ENCODE measurements around the gene BEND3.

The BEND3 gene

DNA sequence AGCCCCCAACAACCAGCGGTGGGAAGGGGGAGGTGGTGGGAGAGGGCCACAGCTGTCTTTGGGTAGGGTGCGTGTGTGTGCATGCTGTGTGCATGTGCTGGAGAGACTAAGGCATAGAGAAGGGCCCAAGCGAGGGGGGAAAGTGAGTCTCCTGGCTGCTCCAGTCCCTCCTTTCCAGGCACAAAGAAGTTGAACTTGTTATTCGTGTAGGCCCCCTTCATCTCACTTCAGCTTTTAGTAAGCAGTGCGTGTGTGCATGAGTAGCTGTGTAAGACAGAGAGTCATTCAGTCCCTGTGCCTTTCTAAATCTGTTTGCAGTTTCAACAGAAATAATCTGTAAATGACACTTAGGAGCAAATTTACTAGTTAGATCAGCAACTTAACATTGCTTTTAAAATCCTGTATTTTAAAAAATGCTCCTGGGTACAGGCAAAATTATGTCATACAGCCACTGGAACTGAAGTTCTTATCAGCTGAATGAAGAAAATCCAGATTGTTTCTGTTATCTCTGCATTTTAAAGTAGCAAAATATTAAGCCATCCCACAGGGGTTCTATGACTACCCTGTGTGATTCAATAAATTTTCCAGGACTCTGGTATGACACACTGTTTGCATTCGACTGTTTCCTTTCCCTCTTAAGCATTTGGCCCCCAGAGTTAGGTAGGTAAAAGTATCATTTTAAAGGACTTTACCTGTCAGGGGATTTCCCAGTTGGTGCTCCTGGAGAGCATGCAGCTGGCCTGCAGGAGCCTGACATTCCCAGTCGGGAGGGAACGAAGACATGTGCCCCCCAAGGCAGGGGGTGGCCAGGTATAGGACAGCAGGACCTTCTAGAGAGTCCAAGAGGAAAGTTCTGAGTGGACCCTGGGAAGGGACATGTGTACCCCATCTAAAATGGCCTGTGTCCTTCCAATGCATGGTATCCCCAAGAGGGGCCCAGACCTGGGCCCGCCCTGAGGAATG, 48.3 kb downstream of the BEND3 start:
- no peak for TF ChIP-seq ZFX (IDR thresholded peaks at IDR 0.05)
- no peak for TF ChIP-seq CTCF (conservative IDR thresholded peaks at IDR 0.05)
- H3K27ac ChIP-seq, result no peak overlapping the region

DNA sequence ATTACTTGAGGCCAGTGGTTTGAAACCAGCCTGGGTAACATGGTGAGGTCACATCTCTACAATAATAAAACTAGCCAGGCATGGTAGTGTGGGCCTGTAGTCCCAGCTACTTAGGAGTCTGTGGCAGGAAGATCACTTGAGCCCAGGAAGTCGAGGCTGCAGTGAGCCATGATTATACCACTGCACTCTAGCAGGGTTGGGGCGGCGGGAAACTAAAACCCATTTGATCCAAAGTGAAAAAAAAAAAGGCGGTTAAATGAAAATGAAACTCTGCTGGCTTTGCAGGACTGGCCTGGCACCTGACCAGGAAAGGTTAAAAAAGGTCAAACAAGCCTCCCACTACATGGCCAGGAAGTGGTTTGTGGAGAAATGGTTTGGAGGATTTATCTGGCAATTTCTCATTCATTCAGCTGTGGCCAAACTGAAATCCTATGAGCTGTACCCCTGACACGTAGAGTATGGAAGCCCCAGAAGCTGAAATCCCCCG, 50.7 kb downstream of the BEND3 start:
- TF ChIP-seq CTCF (conservative IDR thresholded peaks at IDR 0.05) (no peak), ZFX (IDR thresholded peaks at IDR 0.05) (no peak)
- H3K27ac ChIP-seq, result no peak overlapping the region

DNA sequence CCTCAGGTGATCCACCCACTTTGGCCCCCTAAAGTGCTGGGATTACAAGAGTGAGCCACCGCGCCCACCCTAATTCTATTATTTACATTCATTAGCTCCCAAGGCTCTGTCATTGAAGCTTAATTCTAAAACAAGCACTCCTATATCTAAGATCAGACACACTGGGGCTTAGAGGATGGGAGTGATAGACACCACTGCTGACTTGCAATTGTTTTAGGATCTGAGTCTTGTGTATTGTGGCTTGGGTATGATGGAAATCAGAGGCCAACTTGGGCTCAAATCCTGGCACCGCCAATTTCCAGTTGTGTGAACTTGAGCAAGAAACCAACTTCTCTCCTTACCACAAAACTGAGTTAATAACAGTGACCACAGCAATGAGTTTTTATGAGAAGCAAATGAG, 52.6 kb downstream of the BEND3 start:
- TF ChIP-seq CTCF (conservative IDR thresholded peaks at IDR 0.05) (no peak), ZFX (IDR thresholded peaks at IDR 0.05) (no peak)
- no peak overlapping the region for H3K27ac ChIP-seq

DNA sequence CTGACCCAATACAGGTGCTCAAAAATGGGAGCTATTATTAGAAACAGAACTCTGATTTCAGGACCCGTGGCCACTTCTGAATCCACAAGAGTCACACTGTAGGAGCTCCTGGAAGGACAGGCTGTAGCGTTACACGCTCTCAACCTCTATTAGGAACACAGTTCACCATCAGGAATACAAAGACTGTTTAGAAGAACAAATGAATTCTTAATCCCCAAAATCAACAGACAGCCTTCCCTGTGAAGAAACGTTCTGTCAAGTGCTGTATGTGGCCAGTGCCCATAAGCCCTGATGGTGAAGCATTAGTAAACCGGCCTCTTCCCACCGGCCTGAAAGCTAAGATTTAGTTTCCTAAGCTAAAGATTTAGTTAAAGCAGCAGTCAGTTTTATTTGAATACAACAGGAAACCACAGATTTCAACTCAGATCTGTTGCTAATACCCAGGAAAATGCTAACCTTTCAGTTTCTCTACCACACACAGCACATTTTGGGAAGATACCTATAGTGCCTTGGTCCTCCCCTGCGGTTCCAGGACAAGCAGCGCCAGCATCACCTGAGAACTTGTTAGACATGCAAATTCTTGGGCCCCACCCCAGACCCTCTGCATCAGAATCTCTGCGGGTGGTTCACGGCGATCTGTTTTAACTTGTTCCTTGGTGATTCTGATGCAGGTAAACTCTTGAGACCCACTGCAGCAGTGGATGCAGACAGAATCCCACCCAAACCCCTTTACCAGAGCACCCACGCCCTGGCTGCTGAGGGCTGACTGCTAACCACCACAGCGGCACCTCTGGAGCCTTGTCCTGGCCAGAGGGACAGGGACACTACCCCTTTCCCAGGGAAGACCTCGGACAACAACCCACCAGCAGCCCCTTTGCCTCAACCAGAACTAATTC, 53.9 kb downstream of the BEND3 start:
- no peak for TF ChIP-seq CTCF (conservative IDR thresholded peaks at IDR 0.05)
- no peak for TF ChIP-seq ZFX (IDR thresholded peaks at IDR 0.05)
- no peak overlapping the region for H3K27ac ChIP-seq

GRCh38 chr6:107060704-107061103, 54.6 kb downstream of the BEND3 start:
- no peak for TF ChIP-seq CTCF (conservative IDR thresholded peaks at IDR 0.05)
- no peak for TF ChIP-seq ZFX (IDR thresholded peaks at IDR 0.05)
- H3K27ac ChIP-seq, result no peak overlapping the region

DNA sequence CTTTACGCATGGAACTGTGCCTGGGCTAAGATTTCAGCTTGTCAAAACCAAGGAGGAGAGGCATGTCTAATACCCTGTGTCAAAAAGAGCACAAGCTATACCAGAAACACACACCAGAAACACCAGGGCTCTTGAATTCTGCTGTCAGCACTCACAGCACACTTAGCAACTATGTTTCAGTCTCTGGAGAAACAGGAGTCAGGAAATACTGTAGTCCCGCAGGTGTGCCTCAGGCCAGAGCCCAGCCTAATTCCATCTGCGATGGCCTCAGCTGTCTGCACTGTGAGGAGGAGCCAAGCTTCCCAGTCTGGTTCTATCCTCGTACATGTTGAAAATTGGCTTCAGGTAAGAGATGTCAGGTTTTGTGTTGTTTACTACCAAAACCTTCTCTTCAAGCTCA, 55.7 kb downstream of the BEND3 start:
- no peak overlapping the region for H3K27ac ChIP-seq
- TF ChIP-seq ZFX (IDR thresholded peaks at IDR 0.05) (no peak), CTCF (conservative IDR thresholded peaks at IDR 0.05) (no peak)

Data from C4-2B (cell line).